Karpas-422 (cell line): ENCODE measurements around the gene GXYLT1. TPM values are rescaled to one million over a fixed set of nuclear protein-coding genes. Genes with fewer than 3 reads are reported as not detected.

ENCODE experiments used
- DNase-seq: peaks from one replicate; pipeline ENCODE4 v3.0.0-alpha.2; 2015
- H2AFZ ChIP-seq: fragments of 200-600 bp; sonication (generic); 2 replicates; pipeline ENCODE4 v1.6.1; 2014; ENCODE audit warnings: antibody characterized with exemption, low read length, mixed read lengths
- H3K27ac ChIP-seq: fragments of 200-600 bp; sonication (generic); 2 replicates; pipeline ENCODE4 v1.5.1; 2014; ENCODE audit warnings: mild to moderate bottlenecking, low read length, moderate library complexity
- H3K27me3 ChIP-seq: fragments of 200-600 bp; sonication (generic); 2 replicates; pipeline ENCODE4 v1.6.1; 2014; ENCODE audit warnings: low read length, mixed read lengths
- H3K36me3 ChIP-seq: fragments of 200-600 bp; sonication (generic); 2 replicates; pipeline ENCODE4 v1.6.1; 2014; ENCODE audit warnings: low read length, mixed read lengths; ENCODE audit not compliant: insufficient read depth
- H3K4me1 ChIP-seq: fragments of 200-600 bp; sonication (generic); 2 replicates; pipeline ENCODE4 v1.6.1; 2014; ENCODE audit warnings: mild to moderate bottlenecking, low read length, mixed read lengths
- H3K4me2 ChIP-seq: fragments of 200-600 bp; sonication (generic); 2 replicates; pipeline ENCODE4 v1.6.1; 2014; ENCODE audit warnings: low read length, low read depth, mild to moderate bottlenecking; ENCODE audit not compliant: poor library complexity, severe bottlenecking
- H3K4me3 ChIP-seq: fragments of 200-600 bp; sonication (generic); 2 replicates; pipeline ENCODE4 v1.5.1; 2014; ENCODE audit warnings: mild to moderate bottlenecking, antibody characterized with exemption, low read length, mixed read lengths
- H3K79me2 ChIP-seq: fragments of 200-600 bp; sonication (generic); 2 replicates; pipeline ENCODE4 v1.6.1; 2014; ENCODE audit warnings: mild to moderate bottlenecking, low read length, mixed read lengths
- H3K9ac ChIP-seq: fragments of 200-600 bp; sonication (generic); 2 replicates; pipeline ENCODE4 v1.6.0; 2014; ENCODE audit warnings: low read length
- H3K9me2 ChIP-seq: fragments of 200-600 bp; sonication (generic), shearing (Covaris generic); replicated peaks from 2 replicates; pipeline ENCODE4 v1.6.0; 2014; ENCODE audit warnings: mild to moderate bottlenecking, low read length, moderate library complexity; ENCODE audit not compliant: insufficient read depth
- H3K9me3 ChIP-seq: fragments of 300-700, 200-600 bp; sonication (generic); 2 replicates; pipeline ENCODE4 v1.6.1; 2014; ENCODE audit warnings: low read length, mixed read lengths
- H4K20me1 ChIP-seq: fragments of 200-600 bp; sonication (generic); 2 replicates; pipeline ENCODE4 v1.6.1; 2014; ENCODE audit warnings: mild to moderate bottlenecking, antibody characterized with exemption, low read length, low read depth; ENCODE audit not compliant: insufficient read depth
- total RNA-seq: library from RNA; depleted of rRNA; stranded (reverse); fragments of >200 nt; shearing (Covaris generic); gene quantifications from 2 replicates; pipeline ENCODE4 v1.2.3, GENCODE V29; 2014; ENCODE audit warnings: low replicate concordance

Gene GXYLT1
- total RNA-seq, 1 experiment from 2014 or later: 25.9 TPM

DNA sequence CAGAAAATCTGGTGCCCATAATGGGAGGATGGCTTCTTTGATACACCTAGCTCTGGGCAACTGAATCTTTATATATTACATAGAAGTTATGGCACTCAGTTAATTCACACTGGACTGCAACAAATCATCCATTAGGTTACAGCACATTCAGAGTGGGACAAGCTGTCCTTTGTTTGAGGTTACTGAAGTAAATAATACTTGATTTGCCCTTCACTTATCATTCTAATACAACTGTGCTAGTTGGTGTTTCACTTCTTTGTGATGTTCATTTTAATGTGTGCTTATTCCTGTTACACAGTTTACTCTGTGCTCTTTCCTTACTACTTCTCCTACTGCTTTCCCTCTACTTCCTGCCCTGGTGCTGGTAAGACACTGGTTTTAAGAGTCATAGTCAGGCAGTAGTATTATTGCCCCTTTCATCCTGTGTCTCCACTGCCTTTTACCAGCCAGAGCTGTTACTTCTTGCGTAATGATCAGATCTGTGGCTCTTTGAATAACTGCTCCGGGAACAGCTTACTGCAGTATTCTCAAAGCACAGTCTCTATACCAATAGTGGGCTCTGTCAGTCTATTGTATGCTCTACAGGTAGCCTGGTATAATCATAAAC, 36.4 kb upstream of the GXYLT1 start:
- no peak for DNase-seq
- Histone ChIP-seq H3K27me3 (no peaks in the 10 kb centered on the region), H3K36me3 (peaks cover 70% of the 10 kb centered on the region), H3K4me2 (no peak overlapping the region), H3K27ac (no peak overlapping the region), H3K4me1 (no peaks in the 10 kb centered on the region; the same call in 1 of the 2 replicates), H2AFZ (no peak overlapping the region), H3K9me3 (no peaks in the 10 kb centered on the region), H3K9me2 (no peaks in the 10 kb centered on the region), H3K4me3 (no peak overlapping the region), H3K79me2 (peaks cover 93% of the 10 kb centered on the region), H4K20me1 (no peaks in the 10 kb centered on the region), H3K9ac (no peak overlapping the region)

DNA sequence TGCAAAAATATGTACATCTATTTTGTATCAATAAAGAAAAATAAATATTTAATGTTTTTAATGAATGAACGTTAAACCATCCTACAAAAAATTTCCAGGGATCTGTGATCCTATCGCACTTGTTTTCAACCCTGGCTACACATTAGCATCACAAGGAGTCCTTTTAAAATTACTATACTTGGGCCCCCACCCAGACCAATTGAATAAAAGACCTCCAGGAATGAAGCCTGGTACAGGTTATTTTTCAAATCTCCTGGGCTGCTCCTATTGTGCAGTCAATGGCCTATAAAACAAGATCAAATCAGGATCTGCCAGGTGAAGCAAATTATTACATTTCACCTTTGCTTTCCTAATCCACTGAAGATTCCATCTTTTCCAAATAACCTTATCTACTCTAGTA, 33.4 kb upstream of the GXYLT1 start:
- Histone ChIP-seq H3K79me2 (peaks cover 91% of the 10 kb centered on the region), H3K9ac (no peak overlapping the region), H3K4me3 (no peak overlapping the region), H3K4me2 (no peak overlapping the region), H3K9me3 (no peaks in the 10 kb centered on the region; the same call in 1 of the 2 replicates), H3K27me3 (no peaks in the 10 kb centered on the region), H4K20me1 (no peaks in the 10 kb centered on the region), H3K36me3 (peaks cover 69% of the 10 kb centered on the region), H3K4me1 (peaks cover 15% of the 10 kb centered on the region), H3K27ac (no peak overlapping the region), H2AFZ (no peak overlapping the region), H3K9me2 (no peaks in the 10 kb centered on the region)
- DNase-seq: no peak

DNA sequence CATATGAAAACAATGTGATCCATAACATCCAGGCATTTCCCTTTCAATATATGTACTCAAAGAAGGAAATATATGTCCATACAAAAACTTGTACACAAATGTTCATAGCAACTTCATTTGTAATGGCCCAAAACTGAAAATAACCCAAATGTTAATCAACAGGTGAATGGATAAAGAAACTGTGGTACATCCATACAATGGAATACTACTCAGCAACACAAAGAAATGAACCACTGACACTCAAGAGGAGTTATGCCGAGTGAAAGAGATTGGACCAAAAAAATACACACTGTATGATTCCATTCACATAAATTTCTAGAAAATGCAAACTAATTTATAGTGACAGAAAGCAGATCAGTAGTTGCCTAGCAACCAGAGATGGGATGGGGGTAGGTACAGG, 30.3 kb upstream of the GXYLT1 start:
- H3K27me3 ChIP-seq: no peaks in the 10 kb centered on the region
- peaks cover 21% of the 10 kb centered on the region for H3K4me1 ChIP-seq
- H3K4me3 ChIP-seq: no peak overlapping the region
- no peak overlapping the region for H3K4me2 ChIP-seq
- no peak overlapping the region for H3K9ac ChIP-seq
- H2AFZ ChIP-seq: no peak overlapping the region
- H3K79me2 ChIP-seq: peaks cover 89% of the 10 kb centered on the region
- H3K36me3 ChIP-seq: peaks cover 46% of the 10 kb centered on the region
- no peaks in the 10 kb centered on the region; the same call in 1 of the 2 replicates for H3K9me3 ChIP-seq
- no peaks in the 10 kb centered on the region for H4K20me1 ChIP-seq
- no peak for DNase-seq
- H3K9me2 ChIP-seq: no peaks in the 10 kb centered on the region
- H3K27ac ChIP-seq: no peak overlapping the region

DNA sequence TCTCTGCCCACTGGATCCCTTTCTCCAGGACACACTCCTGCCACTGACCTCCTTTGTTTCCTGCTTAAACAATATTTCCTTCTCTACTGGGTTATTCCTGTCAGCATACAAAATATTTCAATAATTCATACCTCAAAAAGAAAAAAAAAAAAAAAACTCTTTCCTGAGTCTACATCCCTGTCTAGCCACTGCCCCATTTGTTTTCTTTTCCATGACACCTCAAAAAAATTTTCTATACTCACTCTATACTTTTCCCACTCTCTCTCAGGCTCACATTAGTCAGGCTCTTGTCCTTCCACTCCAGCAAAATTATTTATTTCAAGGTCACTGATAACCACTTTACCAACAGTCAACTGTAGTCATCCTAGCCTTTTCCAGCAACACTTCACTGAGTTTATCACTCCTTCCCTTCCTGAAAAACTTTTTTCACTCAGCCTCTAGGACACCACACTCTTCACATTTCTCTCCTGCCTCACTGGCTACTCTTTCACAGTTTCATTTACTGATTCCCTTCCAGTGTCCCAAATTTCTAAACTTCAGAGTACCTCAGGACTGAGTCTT, 29.4 kb upstream of the GXYLT1 start:
- H4K20me1 ChIP-seq: no peaks in the 10 kb centered on the region
- H3K36me3 ChIP-seq: peaks cover 40% of the 10 kb centered on the region
- peaks cover 21% of the 10 kb centered on the region for H3K4me1 ChIP-seq
- DNase-seq: no peak
- H3K4me3 ChIP-seq: no peak overlapping the region
- H3K9me3 ChIP-seq: no peaks in the 10 kb centered on the region; the same call in 1 of the 2 replicates
- no peak overlapping the region for H3K9ac ChIP-seq
- no peaks in the 10 kb centered on the region for H3K9me2 ChIP-seq
- H3K4me2 ChIP-seq: no peak overlapping the region
- H3K79me2 ChIP-seq: peaks cover 88% of the 10 kb centered on the region
- H3K27ac ChIP-seq: peak overlapping the region; percentile 35; the same call in 1 of the 2 replicates
- H2AFZ ChIP-seq: no peak overlapping the region
- H3K27me3 ChIP-seq: no peaks in the 10 kb centered on the region

DNA sequence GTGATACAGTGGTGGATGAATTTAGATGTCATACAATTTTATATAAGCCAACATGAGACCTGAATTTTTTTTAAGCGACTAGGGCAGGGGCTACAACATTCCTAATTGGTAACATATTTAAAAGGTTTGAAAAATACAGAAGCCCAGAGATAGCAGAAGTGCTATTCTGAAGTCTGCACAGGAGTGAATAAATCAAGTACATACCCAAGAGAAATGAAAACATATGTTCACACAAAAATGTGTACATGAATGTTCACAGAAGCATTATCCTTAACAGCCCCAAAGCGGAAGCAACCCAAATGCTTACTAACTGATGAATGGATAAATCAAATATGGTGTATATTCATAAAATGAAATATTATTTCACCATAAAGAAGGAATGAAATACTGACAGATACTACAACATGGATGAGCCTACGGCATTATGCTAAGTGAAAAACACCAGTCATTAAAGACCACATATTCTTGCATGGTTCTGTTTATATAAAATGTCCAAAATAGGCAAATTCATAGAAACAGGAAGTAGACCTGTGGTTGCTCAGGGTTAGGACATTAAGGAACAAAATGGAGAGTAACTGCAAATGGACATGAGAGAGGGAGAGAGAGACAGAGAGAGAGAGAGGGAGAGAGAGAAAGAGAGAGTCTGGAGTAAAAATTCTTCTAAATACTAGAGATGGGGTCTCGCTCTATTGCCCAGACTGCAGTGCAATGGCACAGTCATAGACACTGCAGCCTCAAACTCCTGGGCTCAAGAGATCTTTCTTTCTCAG, 28.0 kb upstream of the GXYLT1 start:
- H3K9me3 ChIP-seq: no peaks in the 10 kb centered on the region; the same call in 1 of the 2 replicates
- no peak overlapping the region for H3K4me3 ChIP-seq
- no peaks in the 10 kb centered on the region for H3K27me3 ChIP-seq
- no peak overlapping the region for H2AFZ ChIP-seq
- H3K4me1 ChIP-seq: peaks cover 21% of the 10 kb centered on the region
- no peak overlapping the region for H3K4me2 ChIP-seq
- peak; percentile 57 for DNase-seq
- peak overlapping the region; percentile 35; the same call in 1 of the 2 replicates for H3K27ac ChIP-seq
- H3K36me3 ChIP-seq: peaks cover 31% of the 10 kb centered on the region
- H3K79me2 ChIP-seq: peaks cover 88% of the 10 kb centered on the region
- no peaks in the 10 kb centered on the region for H4K20me1 ChIP-seq
- no peak overlapping the region for H3K9ac ChIP-seq
- no peaks in the 10 kb centered on the region for H3K9me2 ChIP-seq

DNA sequence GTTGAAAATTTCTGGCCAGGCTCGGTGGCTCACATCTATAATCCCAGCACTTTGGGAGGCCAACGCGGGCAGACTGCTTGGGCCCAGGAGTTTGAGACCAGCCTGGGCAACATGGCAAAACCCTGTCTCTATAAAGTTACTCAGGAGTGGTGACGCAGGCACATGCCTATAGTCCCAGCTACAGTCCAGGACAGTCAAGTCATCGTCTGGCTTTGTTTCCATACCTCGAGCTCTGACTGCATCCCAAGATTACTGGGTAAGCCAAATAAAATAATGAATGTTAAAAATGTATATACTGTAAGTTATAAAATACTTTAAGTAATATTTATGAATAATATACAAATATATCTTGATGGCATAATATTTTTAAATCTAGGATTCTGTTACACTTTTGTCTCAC, 23.0 kb upstream of the GXYLT1 start:
- H3K9me3 ChIP-seq: no peaks in the 10 kb centered on the region
- no peak overlapping the region for H3K4me2 ChIP-seq
- DNase-seq: no peak
- no peaks in the 10 kb centered on the region for H4K20me1 ChIP-seq
- peaks cover 16% of the 10 kb centered on the region for H3K4me1 ChIP-seq
- 0 out of 2 replicates have a peak, but pooled peaks cover 3% of the 10 kb centered on the region for H3K36me3 ChIP-seq
- no peaks in the 10 kb centered on the region for H3K27me3 ChIP-seq
- no peak overlapping the region for H2AFZ ChIP-seq
- H3K27ac ChIP-seq: no peak overlapping the region
- peaks cover 87% of the 10 kb centered on the region for H3K79me2 ChIP-seq
- no peak overlapping the region for H3K9ac ChIP-seq
- H3K9me2 ChIP-seq: no peaks in the 10 kb centered on the region
- no peak overlapping the region for H3K4me3 ChIP-seq

DNA sequence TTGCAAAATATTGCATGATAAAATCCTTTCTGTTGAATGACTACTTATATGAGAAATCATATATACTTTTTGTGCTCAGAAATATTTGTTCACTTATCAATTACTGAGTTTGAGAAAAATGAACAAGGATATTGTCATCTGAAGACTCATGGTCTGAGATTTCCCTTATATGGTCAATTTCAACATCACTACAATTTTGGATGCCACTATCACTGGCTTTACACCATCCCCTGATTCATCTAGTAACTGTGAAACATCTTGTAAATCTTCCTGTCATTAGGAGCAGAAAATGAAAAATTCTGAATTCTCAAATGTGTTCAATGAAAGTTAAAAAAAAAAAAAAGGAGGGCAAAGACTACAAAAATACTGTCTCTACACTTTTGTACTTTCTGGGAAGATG, 21.8 kb upstream of the GXYLT1 start:
- Histone ChIP-seq H3K79me2 (peaks cover 83% of the 10 kb centered on the region), H3K27ac (no peak overlapping the region), H4K20me1 (no peaks in the 10 kb centered on the region), H3K36me3 (peaks cover 1% of the 10 kb centered on the region; the same call in 1 of the 2 replicates), H3K9ac (no peak overlapping the region), H3K4me2 (no peak overlapping the region), H3K27me3 (no peaks in the 10 kb centered on the region), H2AFZ (no peak overlapping the region), H3K9me2 (no peaks in the 10 kb centered on the region), H3K4me3 (no peak overlapping the region), H3K4me1 (peaks cover 21% of the 10 kb centered on the region), H3K9me3 (no peaks in the 10 kb centered on the region)
- no peak for DNase-seq

DNA sequence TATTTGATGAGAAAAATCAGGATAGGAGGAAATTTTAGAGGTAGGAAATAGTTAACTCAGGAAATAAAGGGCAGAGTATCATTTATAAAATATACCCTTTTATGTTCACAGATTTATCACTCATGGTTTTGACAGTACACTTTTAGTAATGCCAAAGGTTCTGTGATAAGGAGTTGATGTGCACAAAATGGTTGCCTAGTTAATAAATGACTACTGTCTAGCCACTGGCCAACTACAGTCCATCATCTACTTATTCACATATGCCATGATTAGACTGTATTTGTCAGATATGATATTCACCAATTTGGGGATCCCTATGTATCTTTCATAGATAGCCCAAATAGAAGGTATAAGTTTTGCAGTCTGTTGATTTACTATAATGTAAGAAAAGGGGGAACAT, 19.2 kb upstream of the GXYLT1 start:
- Histone ChIP-seq H3K4me2 (no peak overlapping the region), H3K9me3 (no peaks in the 10 kb centered on the region), H3K36me3 (peaks cover 27% of the 10 kb centered on the region), H3K4me3 (no peak overlapping the region), H3K9ac (no peak overlapping the region), H2AFZ (no peak overlapping the region), H3K27ac (no peak overlapping the region), H3K79me2 (peaks cover 73% of the 10 kb centered on the region), H3K27me3 (no peaks in the 10 kb centered on the region), H4K20me1 (no peaks in the 10 kb centered on the region), H3K9me2 (no peaks in the 10 kb centered on the region), H3K4me1 (peaks cover 47% of the 10 kb centered on the region)
- no peak for DNase-seq
